Right forelimb (tissue), 1 donor: ENCODE measurements around the gene ACACB.

Source experiments
- DNase-seq: peaks from one replicate; pipeline ENCODE4 v3.0.0-alpha.2; 2018

The ACACB gene

GRCh38 chr12:109308534-109309380 lies 192.4 kb downstream of the ACACB start, which contains the start of gene FOXN4:
FOXN4 (minus strand) TSS chr12:109309284; CDS start chr12:109308321, 963 bp downstream.
- DNase-seq = no peak

DNA sequence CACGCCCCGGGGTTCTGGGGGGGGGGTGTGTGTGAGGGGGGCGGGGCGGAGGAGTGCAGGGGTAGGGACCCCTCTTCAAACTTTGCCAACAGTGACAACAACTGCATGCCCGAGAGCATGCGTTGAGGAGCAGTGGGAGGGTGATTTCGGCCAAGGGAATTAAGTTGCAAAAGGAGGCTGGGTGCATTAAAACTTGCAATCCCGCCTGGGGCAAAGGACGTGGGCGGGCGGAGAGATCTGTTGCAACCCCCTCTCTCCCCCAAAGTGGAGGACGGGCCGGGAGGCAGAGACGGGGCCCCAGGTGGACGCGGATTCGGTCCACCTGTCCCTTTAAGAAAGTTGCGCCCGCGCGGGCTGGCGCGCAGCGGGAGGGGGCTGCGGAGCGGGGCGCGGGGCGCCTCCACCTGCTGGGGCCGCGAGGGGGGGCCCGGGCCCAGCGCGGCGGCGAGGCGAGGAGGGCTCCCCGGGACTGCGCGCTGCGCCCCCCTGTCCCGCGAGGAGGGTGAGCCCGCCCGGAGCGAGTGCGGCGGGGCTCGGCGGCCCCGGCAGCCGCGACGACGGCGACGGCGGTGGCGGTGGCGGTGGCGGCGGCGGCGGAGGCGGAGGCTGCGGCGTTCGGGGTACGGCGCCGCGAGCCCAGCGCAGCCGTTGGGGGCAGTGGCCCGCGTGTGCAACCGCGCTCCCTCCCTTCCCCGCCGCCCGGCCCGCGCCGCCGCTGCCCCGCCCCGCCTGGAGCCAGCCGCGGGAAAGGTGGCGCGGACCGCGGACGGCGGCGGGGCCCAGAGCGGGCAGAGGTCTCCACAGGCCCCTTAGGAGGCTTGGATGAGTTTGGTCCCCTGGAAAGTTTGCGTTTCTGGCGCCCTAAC lies 193.2 kb downstream of the ACACB start:
- no peak for DNase-seq

- no peak for DNase-seq
These were observed 194.1 kb downstream of the ACACB start for GRCh38 chr12:109310247-109311125.
